DOHH2 (cell line): Measurements from ENCODE around the gene ABCB1.

ENCODE experiments used
- CTCF ChIP-seq: fragments of 200-600 bp; sonication (generic); IDR thresholded peaks from one replicate; pipeline ENCODE4 v1.5.1; 2014; ENCODE audit warnings: antibody characterized with exemption, mild to moderate bottlenecking, low read depth, low read length; ENCODE audit not compliant: poor library complexity, severe bottlenecking
- EZH2phosphoT487 ChIP-seq: fragments of 200-600 bp; sonication (generic); IDR thresholded peaks from 2 replicates; pipeline ENCODE4 v1.6.1; 2017; ENCODE audit warnings: borderline replicate concordance, mild to moderate bottlenecking, antibody characterized with exemption, low read length, moderate library complexity, mixed read lengths

- TF ChIP-seq CTCF (no peak), EZH2phosphoT487 (no peak)
Measured at GRCh38 chr7:87513735-87514335, 86.8 kb downstream of the ABCB1 start.
